ENCODE measurements around the gene TMCC2. TPM values are rescaled to one million over a fixed set of nuclear protein-coding genes. Genes with fewer than 3 reads are reported as not detected.
A peak's percentile ranks its signal among the peaks of the same experiment; 100 is the strongest.

TMCC2 gene
- total RNA-seq, 4 donors from 2014 or later: 0.53 to 4.1 (median 1.1) TPM

DNA sequence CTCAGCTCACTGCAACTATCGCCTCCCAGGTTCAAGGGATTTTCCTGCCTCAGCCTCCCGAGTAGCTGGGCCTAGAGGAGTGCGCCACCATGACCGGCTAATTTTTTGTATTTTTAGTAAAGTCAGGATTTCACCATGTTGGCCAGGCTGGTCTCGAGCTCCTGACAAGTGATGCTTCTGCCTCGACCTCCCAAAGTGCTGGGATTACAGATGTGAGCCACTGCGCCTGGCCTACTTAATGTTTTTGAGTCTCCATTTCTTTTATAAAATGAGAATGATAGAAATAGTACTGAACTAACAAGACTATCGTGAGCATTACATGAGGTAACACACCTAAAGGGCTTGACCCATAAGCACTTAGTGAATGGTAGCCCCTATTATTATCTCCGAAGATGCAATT, 72.4 kb downstream of the TMCC2 start:
- H3K36me3 ChIP-seq: peaks cover 0 to 26% (median 0%) of the 10 kb centered on the region in 3 donors
- TF ChIP-seq POLR2A (IDR thresholded peaks at IDR 0.05): no peak
- TF ChIP-seq, protein P1, sequence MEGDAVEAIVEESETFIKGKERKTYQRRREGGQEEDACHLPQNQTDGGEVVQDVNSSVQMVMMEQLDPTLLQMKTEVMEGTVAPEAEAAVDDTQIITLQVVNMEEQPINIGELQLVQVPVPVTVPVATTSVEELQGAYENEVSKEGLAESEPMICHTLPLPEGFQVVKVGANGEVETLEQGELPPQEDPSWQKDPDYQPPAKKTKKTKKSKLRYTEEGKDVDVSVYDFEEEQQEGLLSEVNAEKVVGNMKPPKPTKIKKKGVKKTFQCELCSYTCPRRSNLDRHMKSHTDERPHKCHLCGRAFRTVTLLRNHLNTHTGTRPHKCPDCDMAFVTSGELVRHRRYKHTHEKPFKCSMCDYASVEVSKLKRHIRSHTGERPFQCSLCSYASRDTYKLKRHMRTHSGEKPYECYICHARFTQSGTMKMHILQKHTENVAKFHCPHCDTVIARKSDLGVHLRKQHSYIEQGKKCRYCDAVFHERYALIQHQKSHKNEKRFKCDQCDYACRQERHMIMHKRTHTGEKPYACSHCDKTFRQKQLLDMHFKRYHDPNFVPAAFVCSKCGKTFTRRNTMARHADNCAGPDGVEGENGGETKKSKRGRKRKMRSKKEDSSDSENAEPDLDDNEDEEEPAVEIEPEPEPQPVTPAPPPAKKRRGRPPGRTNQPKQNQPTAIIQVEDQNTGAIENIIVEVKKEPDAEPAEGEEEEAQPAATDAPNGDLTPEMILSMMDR (IDR thresholded peaks at IDR 0.05): no peak
- H3K4me1 ChIP-seq: peaks cover 7 to 34% (median 10%) of the 10 kb centered on the region in 4 donors
- no peaks in the 10 kb centered on the region for H3K27me3 ChIP-seq
- peak overlapping the region in 1 of 4 donors; percentile 60 for H3K27ac ChIP-seq
- DNase-seq: no peak
- H3K4me3 ChIP-seq: no peak overlapping the region
- no peaks in the 10 kb centered on the region for H3K9me3 ChIP-seq

DNA sequence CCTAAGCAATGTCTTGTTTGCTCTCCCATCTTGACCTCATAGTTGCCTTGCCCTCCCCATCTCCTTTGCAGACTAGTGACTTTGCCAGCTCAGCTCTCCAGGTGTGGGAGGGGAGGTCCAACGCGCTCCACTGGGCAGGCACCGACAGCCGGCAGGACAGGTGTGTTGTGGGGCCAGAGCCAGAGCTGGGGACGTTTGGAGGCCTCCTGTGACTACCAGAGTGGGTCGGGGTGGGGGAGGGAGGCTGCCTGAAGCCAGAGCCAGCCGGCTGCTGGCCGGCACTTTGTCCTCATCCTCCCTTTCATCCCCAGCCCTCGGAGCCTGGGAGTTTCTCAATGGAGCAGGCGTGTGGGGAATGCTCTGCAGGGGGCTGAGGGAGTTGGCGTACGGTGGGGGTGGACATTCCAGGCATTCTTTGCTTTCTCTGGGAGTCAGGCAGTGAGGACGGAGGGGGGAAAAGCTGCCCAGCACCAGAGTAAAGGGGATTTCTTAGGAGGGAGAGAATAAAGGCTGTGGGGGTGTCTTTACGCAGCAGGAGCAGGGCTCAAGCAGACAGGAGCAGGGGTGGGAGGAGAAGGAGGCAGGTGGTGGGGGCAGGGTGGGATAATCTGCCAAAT, 73.6 kb downstream of the TMCC2 start:
- peak overlapping the region in 3 of 4 donors; percentile 24 to 60 (median 52) for H3K27ac ChIP-seq
- no peaks in the 10 kb centered on the region for H3K9me3 ChIP-seq
- no peak for TF ChIP-seq POLR2A (IDR thresholded peaks at IDR 0.05)
- TF ChIP-seq, protein P1 (IDR thresholded peaks at IDR 0.05): no peak
- no peak overlapping the region for H3K4me3 ChIP-seq
- H3K4me1 ChIP-seq: peaks cover 8 to 30% (median 10%) of the 10 kb centered on the region in 4 donors
- peak; percentile 66 to 81 (median 78) for DNase-seq
- H3K27me3 ChIP-seq: no peaks in the 10 kb centered on the region
- peaks cover 0 to 37% (median 0%) of the 10 kb centered on the region in 3 donors for H3K36me3 ChIP-seq

DNA sequence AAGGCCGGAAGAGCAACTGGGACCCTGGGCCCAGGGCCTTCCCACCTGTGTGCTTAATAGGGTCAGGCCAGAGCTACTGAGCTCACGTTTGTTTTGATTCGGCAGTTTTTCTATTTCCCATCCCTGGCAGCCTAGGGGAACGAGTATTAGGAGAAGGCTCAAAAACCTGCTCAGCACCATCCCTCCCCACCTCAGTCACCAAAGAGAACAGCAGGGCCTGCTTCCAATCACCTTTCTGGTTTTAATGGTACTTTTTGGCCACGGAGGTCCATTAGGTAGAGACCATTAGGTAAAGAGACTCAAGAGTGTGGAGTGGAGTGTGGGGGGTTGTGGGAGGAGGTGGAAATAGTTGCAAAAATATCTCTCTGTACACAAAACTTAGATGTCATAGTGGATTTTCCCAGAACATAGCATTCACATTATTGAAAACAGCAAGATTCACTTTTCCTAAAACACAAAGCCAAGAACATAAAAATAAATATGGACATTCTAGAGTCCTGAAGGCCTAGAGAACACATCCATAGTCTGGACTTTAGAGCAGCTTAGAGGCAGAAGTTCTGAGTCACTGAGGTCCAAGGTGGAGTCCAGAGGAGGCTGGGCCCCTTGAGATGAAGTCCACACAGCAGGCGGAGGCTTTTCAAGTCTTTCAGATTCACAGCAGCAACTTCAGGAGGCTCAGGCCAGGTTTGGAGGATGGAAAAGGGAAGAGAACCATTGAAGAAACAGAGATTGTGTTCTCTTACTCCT, 74.3 kb downstream of the TMCC2 start:
- Histone ChIP-seq H3K36me3 (peaks cover 0 to 44% (median 0%) of the 10 kb centered on the region in 3 donors), H3K4me3 (no peak overlapping the region)

DNA sequence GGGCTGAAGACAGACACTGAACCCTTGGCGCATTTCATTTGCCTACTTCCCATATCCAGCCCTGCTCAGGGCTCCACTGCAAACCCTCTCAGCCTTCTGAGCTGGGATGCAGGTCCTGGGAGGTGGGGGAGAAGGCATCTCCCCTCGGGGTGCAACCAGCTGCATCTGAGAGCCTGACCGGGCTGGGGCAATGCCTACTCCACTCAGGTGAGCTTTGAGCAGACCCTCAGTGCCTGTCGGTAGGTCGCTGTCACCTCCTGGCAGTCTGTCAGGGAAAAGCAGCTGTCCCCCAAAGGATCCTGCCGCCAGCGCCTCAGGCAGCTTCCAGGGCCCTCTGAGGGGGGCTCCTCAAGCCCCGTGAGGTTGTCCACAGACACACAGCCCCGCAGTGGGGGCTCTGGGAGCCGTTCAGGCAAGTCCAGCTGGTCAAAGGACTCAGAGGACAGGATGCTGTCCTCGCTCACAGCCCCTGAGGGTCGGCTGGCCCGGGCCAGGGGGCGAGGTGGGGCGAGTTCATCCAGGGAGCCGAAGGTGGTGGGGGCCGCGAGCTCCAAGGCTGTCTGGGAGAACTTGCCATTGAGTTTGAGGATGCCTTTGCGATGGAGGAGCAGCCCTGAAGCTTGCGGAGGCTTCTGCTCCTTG, 75.6 kb downstream of the TMCC2 start:
- Histone ChIP-seq H3K27me3 (no peaks in the 10 kb centered on the region), H3K27ac (peak overlapping the region in 1 of 4 donors; percentile 4), H3K4me1 (peaks cover 8 to 47% (median 14%) of the 10 kb centered on the region in 4 donors), H3K36me3 (peaks cover 0 to 55% (median 0%) of the 10 kb centered on the region in 3 donors), H3K9me3 (no peaks in the 10 kb centered on the region), H3K4me3 (no peak overlapping the region)
- DNase-seq: no peak
- TF ChIP-seq, protein P1 (IDR thresholded peaks at IDR 0.05): no peak
- TF ChIP-seq POLR2A (IDR thresholded peaks at IDR 0.05): no peak

More for the DNA sequence above, 74.3 kb downstream of the TMCC2 start:
- H3K9me3 ChIP-seq: no peaks in the 10 kb centered on the region
- no peak for TF ChIP-seq POLR2A (IDR thresholded peaks at IDR 0.05)
- TF ChIP-seq, protein P1 (IDR thresholded peaks at IDR 0.05): no peak
- peaks cover 8 to 37% (median 13%) of the 10 kb centered on the region in 4 donors for H3K4me1 ChIP-seq
- DNase-seq: peak in 2 of 3 donors; percentile 58 to 81
- no peaks in the 10 kb centered on the region for H3K27me3 ChIP-seq
- peak overlapping the region in 3 of 4 donors; percentile 24 to 60 (median 52) for H3K27ac ChIP-seq

DNA sequence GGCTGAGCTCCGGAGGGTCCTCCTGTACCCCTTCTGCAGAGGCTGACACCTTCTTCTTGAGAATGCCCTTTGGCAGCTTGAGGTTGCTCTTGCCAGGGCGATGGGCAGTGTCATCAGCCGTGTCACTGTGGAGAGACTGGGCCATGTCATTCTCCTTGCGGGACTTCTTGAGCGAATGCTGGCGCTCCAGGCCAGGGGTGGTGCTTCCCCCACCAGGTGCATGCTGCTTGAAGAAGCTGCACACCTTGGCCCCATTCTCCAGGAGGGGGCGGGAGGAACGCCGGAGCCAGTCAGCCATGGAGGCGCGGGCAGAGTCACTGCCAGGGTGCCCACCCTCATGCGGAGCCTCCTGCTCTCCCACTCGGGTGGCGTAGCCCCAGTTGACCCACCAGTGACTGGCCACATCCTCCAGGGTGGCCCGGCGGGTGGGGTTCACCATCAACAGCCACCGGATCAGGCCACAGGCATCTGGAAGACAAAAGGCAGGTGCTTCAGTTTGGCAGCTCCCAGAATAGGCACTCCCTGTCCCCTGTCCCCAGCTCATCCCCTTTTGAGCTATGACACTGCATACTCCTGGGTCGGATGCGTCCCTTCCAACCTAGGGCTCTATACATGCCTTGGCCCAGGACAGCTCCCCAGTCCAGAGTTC, 76.4 kb downstream of the TMCC2 start:
- no peak for DNase-seq
- Histone ChIP-seq H3K4me3 (no peak overlapping the region), H3K27ac (peak overlapping the region in 1 of 4 donors; percentile 15), H3K9me3 (no peaks in the 10 kb centered on the region), H3K4me1 (peaks cover 8 to 55% (median 16%) of the 10 kb centered on the region in 4 donors), H3K36me3 (peaks cover 0 to 62% (median 0%) of the 10 kb centered on the region in 3 donors), H3K27me3 (no peaks in the 10 kb centered on the region)
- TF ChIP-seq, protein P1 (IDR thresholded peaks at IDR 0.05): no peak
- no peak for TF ChIP-seq POLR2A (IDR thresholded peaks at IDR 0.05)

All from Peyer's patch (tissue), 4 donors.